NB4 (cell line): ENCODE data around the gene RSRC1.

ENCODE experiments used
- MYC ChIP-seq: IDR thresholded peaks from 2 replicates; pipeline ENCODE4 v1.6.1; 2011; ENCODE audit warnings: low read depth, low read length
- POLR2A ChIP-seq: IDR thresholded peaks from 2 replicates; pipeline ENCODE4 v1.6.1; 2011; ENCODE audit warnings: mild to moderate bottlenecking; ENCODE audit not compliant: insufficient read length; ENCODE audit errors: extremely low read depth
- TF ChIP-seq, protein P1 (sequence below): IDR thresholded peaks from one replicate; pipeline ENCODE4 v1.5.1; 2012; ENCODE audit warnings: low read depth, low read length

DNA sequence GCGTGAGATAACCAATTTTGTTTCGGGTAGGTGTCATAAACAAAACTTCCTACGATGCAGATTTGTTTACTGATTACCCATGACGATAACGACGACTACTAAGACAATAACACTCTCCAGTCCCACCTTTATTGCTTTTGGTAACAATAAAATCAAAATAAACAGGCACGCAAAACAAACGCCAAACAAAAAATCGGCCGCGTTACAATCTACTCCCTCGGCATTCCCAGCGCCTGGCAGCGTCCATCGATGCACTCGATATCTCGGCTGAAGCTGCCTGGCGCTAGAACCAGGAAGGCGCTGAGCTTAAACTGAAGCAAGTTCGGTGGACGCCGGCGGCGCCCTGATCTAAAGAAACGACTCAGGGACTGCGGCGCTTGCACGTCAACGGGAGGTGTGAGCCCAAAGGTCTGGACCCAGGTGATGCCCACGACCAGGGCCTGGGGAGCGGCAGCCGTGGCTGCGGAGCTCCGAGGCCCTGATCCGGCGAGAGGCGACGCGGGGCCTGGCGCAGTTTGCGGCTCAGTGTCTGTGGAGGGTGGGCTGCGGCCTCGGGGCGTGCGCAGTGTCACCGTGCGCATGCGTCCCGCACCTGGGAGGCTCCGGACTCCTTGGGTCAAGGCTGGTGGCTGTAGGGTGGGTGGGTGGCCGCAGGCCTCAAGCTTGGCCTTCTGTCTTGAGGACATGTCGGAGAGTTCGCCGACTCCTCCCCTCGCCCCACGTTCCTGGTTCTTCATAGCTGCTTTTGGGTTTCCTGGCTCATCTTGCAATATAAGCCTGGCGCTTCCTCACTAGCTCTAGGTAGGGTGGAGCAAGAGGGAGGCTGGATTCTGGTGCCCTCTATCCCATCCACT lies at the start of gene RSRC1:
- TF ChIP-seq, protein P1, sequence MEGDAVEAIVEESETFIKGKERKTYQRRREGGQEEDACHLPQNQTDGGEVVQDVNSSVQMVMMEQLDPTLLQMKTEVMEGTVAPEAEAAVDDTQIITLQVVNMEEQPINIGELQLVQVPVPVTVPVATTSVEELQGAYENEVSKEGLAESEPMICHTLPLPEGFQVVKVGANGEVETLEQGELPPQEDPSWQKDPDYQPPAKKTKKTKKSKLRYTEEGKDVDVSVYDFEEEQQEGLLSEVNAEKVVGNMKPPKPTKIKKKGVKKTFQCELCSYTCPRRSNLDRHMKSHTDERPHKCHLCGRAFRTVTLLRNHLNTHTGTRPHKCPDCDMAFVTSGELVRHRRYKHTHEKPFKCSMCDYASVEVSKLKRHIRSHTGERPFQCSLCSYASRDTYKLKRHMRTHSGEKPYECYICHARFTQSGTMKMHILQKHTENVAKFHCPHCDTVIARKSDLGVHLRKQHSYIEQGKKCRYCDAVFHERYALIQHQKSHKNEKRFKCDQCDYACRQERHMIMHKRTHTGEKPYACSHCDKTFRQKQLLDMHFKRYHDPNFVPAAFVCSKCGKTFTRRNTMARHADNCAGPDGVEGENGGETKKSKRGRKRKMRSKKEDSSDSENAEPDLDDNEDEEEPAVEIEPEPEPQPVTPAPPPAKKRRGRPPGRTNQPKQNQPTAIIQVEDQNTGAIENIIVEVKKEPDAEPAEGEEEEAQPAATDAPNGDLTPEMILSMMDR = no peak
- TF ChIP-seq MYC (peak; percentile 62), POLR2A (peak; percentile 74)
